RWPE1 (cell line): ENCODE measurements around the gene CSMD2.

ENCODE experiments used
- CTCF ChIA-PET: fragments of 350-600 bp; sonication (Branson Sonifier 250); formaldehyde crosslinking; extraction: SDS; loops from one replicate; lab custom pipeline; 2021; lab: Yijun Ruan, JAX
- POLR2A ChIA-PET: fragments of 400-600 bp; formaldehyde crosslinking; extraction: SDS; loops from one replicate; lab custom pipeline; 2020; ENCODE audit warnings: antibody characterized with exemption; ENCODE audit not compliant: low non-redundant PET; lab: Yijun Ruan, JAX
- DNase-seq: peaks from one replicate; pipeline ENCODE4 v3.0.0; 2012; ENCODE audit warnings: low spot score
- H3K27ac ChIP-seq: fragments of 450-650 bp; 2 replicates; pipeline ENCODE4 v1.5.1; 2017
- TF ChIP-seq, protein P1 (sequence below): fragments of 450-650 bp; conservative IDR thresholded peaks from 2 replicates; pipeline ENCODE4 v1.5.1; 2017; ENCODE audit warnings: low read depth, mild to moderate bottlenecking

CSMD2 gene

DNA sequence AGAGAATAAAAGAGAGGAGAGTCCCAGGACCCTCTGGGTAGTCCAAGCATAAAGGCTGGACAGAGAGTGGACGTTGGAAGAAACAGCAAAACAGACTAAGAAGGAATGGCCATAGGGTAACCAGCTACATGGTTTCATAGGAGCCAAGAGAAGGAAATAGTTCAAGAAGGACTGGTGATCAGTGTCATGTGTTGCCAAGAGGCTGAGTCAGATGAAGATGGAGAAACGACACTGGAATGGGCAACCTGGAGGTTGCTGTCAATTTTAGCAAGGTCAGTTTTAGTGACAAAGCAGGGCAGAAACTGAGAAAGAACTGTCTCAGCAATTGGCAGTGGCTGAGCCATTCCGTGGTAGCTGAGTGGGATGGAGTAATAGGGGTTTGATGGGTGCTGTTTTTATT, 259.8 kb downstream of the CSMD2 start:
- no peak overlapping the region for H3K27ac ChIP-seq
- POLR2A ChIA-PET = interaction anchor here (0.7 kb wide), 1 partner anchor 29 kb away, joined by 4 read pairs; no protein-coding TSS in a partner anchor
- TF ChIP-seq, protein P1, sequence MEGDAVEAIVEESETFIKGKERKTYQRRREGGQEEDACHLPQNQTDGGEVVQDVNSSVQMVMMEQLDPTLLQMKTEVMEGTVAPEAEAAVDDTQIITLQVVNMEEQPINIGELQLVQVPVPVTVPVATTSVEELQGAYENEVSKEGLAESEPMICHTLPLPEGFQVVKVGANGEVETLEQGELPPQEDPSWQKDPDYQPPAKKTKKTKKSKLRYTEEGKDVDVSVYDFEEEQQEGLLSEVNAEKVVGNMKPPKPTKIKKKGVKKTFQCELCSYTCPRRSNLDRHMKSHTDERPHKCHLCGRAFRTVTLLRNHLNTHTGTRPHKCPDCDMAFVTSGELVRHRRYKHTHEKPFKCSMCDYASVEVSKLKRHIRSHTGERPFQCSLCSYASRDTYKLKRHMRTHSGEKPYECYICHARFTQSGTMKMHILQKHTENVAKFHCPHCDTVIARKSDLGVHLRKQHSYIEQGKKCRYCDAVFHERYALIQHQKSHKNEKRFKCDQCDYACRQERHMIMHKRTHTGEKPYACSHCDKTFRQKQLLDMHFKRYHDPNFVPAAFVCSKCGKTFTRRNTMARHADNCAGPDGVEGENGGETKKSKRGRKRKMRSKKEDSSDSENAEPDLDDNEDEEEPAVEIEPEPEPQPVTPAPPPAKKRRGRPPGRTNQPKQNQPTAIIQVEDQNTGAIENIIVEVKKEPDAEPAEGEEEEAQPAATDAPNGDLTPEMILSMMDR = no peak
- CTCF ChIA-PET = no interaction called here
- DNase-seq = no peak

DNA sequence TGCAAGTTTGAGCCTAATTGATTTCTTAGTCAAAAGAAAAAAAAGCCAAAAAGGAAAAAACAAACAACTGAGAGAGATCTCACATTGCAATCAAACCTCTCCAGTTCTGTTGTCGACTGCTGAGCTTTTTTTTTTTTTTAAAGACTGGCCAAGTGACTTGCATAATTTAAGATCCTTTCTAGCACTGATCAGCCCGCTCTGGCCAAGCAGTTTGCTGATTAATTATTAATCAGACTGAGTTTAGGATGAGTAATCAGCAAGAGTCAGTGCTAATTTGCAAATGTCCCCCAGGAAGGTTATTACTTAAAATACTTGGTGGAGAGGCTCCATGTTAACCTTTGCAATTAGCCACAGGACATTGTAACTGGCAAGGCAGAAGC, 261.8 kb downstream of the CSMD2 start:
- no peak overlapping the region for H3K27ac ChIP-seq
- DNase-seq = no peak
- CTCF ChIA-PET = no interaction called here
- TF ChIP-seq, protein P1 = no peak
- POLR2A ChIA-PET = no interaction called here

DNA sequence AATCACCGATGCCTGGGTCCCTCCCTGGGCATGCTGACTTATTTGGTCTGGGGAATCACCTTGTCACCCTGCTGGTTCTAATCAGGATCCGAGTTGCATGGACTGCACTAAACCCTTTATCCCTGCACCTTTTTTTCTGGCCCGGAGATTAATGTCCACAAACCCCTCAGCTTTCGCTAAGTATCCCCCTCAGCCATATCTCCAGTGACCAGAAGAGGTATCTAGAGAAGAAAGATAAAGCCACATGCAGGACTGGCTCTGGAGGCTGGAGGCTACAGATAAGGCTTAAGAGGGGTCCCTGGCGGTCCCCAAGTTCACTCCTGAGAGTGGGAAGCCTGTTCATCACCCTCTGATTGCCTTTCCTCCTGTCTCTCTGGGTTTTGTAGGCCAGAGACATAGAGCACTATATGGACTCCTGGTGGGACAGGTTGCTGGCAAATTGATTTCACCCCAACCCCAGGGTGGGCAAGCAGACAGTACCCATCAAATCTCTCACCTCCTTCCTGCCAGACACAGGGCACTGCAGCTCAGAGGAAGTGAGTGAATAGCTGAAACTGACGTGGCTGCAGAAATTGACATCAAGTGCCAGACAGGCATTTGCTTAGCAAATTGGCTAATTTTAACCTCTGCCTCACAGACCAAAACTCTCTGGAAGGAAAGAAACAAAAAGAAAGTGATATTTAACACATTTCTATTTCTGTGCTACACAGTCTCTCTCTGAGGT, 262.4 kb downstream of the CSMD2 start:
- ChIA-PET CTCF (no interaction called here), POLR2A (no interaction called here)
- no peak for DNase-seq
- H3K27ac ChIP-seq = no peak overlapping the region
- TF ChIP-seq, protein P1 = no peak

DNA sequence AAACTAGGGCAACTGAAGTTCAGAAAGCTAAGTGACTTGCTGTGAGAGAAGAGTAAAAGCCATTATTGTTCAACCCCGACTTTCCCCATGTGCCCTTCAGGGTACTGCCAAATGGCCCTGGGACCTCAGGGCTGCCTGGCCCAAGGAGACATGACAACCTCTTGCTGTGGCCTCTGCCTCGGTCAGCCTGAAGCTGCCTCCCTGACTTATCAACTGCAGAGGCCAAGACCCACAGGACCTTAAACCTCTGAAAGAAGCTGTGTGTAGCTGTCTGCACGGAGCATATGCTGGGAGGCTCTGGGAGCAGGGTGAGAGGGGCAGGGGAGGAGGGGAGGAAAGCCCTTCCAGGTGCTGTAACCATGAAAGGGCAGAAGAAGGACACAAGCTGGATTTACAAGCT, 265.3 kb downstream of the CSMD2 start:
- no peak for DNase-seq
- H3K27ac ChIP-seq = no peak overlapping the region
- POLR2A ChIA-PET = no interaction called here
- TF ChIP-seq, protein P1 = no peak
- CTCF ChIA-PET = no interaction called here

DNA sequence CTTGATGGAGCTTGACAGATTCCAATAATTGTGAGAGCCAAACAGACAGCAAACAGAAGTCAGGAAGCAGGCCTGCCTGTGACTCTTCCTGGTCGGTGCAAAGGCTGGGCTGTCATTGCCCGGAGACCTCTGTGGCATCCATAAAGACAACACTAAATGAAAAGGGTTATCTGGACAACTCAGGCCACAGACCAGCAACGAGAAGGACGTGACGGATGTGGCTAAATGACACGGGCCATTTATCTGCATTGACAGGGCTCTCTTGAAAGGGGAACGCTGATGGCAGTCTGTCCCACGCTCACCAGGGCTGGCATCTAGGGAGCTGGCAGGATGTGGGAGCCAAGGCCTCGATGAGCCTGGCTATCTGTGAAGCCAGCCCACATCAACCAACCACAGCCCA, 266.1 kb downstream of the CSMD2 start:
- no peak overlapping the region for H3K27ac ChIP-seq
- TF ChIP-seq, protein P1 = no peak
- POLR2A ChIA-PET = no interaction called here
- CTCF ChIA-PET = no interaction called here
- DNase-seq = no peak

DNA sequence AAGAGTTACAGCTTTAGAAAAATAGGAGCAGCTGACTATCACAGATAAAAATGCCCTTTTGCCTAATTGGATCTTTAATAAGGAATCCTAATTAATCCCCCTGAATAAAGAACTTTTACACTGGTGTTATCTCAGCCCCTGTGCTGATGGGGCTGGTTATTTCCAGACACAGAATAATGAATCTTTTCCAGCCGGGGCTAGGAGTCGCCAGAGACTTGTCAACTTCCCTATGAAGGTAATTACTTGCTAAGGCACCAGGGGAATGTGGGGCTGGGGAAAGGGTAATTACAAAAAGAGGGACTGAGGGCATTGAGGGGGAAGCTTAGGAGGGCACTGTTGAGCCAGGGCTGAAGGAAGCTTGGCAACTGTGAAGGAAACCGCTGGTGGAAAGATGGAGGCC, 266.6 kb downstream of the CSMD2 start:
- TF ChIP-seq, protein P1 = no peak
- DNase-seq = no peak
- POLR2A ChIA-PET = no interaction called here
- H3K27ac ChIP-seq = no peak overlapping the region
- CTCF ChIA-PET = no interaction called here
